Hepatocyte (in vitro differentiated cells): ENCODE measurements around the gene HS3ST5. TPM values are rescaled to one million over a fixed set of nuclear protein-coding genes. Genes with fewer than 3 reads are reported as not detected.

Experiments used
- DNase-seq: peaks from one replicate; pipeline ENCODE4 v3.0.0-alpha.2; 2016; ENCODE audit warnings: low spot score
- H2AFZ ChIP-seq: fragments of 200-600 bp; sonication (generic); 2 replicates; pipeline ENCODE4 v1.6.0; 2016; ENCODE audit warnings: antibody characterized with exemption, mild to moderate bottlenecking
- H3K27ac ChIP-seq: fragments of 200-600 bp; sonication (generic); 2 replicates; pipeline ENCODE4 v1.5.1; 2016; ENCODE audit warnings: mild to moderate bottlenecking
- H3K27me3 ChIP-seq: fragments of 200-600 bp; sonication (generic); 2 replicates; pipeline ENCODE4 v1.6.1; 2016
- H3K36me3 ChIP-seq: fragments of 200-600 bp; sonication (generic); replicated peaks from 2 replicates; pipeline ENCODE4 v1.5.1; 2016; ENCODE audit warnings: low read depth; ENCODE audit not compliant: insufficient read depth
- H3K4me1 ChIP-seq: fragments of 200-600 bp; sonication (generic); 2 replicates; pipeline ENCODE4 v1.5.1; 2016; ENCODE audit warnings: mild to moderate bottlenecking, moderate library complexity; ENCODE audit not compliant: insufficient read depth
- H3K4me2 ChIP-seq: fragments of 200-600 bp; sonication (generic); 2 replicates; pipeline ENCODE4 v1.6.0; 2016
- H3K4me3 ChIP-seq: fragments of 200-600 bp; sonication (generic); 2 replicates; pipeline ENCODE4 v1.5.1; 2016; ENCODE audit warnings: mild to moderate bottlenecking
- H3K79me2 ChIP-seq: fragments of 200-600 bp; sonication (generic); 2 replicates; pipeline ENCODE4 v1.6.0; 2017; ENCODE audit warnings: mild to moderate bottlenecking
- H3K9me2 ChIP-seq: fragments of 200-600 bp; sonication (generic); replicated peaks from 2 replicates; pipeline ENCODE4 v1.6.0; 2017; ENCODE audit warnings: mild to moderate bottlenecking; ENCODE audit not compliant: insufficient read depth
- H3K9me3 ChIP-seq: fragments of 200-600 bp; sonication (generic); 2 replicates; pipeline ENCODE4 v1.5.1; 2016; ENCODE audit warnings: low read depth, mild to moderate bottlenecking
- H4K20me1 ChIP-seq: fragments of 200-600 bp; sonication (generic); 2 replicates; pipeline ENCODE4 v1.6.0; 2016; ENCODE audit warnings: mild to moderate bottlenecking; ENCODE audit not compliant: insufficient read depth, poor library complexity, severe bottlenecking
- EZH2 ChIP-seq: fragments of 200-600 bp; sonication (generic); IDR thresholded peaks from 2 replicates; pipeline ENCODE4 v1.6.1; 2016; ENCODE audit warnings: antibody characterized with exemption, mild to moderate bottlenecking, borderline replicate concordance
- EZH2phosphoT487 ChIP-seq: fragments of 200-600 bp; sonication (generic); IDR thresholded peaks from one replicate; pipeline ENCODE4 v1.6.1; 2018; ENCODE audit warnings: antibody characterized with exemption, mild to moderate bottlenecking, low read depth, moderate library complexity; ENCODE audit not compliant: unreplicated experiment, severe bottlenecking
- WGBS: methylation state at CpG from one replicate; pipeline ENCODE4 v1.1.6; 2016; ENCODE audit warnings: low lambda C conversion rate; ENCODE audit errors: missing lambda C conversion rate; 5-methylcytosine and 5-hydroxymethylcytosine counted together
- polyA plus RNA-seq: library from polyadenylated mRNA; unstranded; fragments of >200 nt; fragmentation: Nextera tagmentation; extraction: Ambion mirVana; gene quantifications from 2 replicates; pipeline ENCODE4 v1.2.1, GENCODE V29; 2016
- total RNA-seq: library from RNA; depleted of rRNA; stranded (reverse); fragments of >200 nt; gene quantifications from 2 replicates; pipeline ENCODE4 v1.2.3, GENCODE V29; 2014
- TF ChIP-seq, protein P1 (sequence below): fragments of 200-600 bp; sonication (generic); IDR thresholded peaks from 2 replicates; pipeline ENCODE4 v1.5.1; 2016; ENCODE audit warnings: antibody characterized with exemption, mild to moderate bottlenecking; ENCODE audit not compliant: poor library complexity

Gene HS3ST5
- total and polyA plus RNA-seq, 2 experiments from 2014 or later: 0.73 to 1.4 TPM

DNA sequence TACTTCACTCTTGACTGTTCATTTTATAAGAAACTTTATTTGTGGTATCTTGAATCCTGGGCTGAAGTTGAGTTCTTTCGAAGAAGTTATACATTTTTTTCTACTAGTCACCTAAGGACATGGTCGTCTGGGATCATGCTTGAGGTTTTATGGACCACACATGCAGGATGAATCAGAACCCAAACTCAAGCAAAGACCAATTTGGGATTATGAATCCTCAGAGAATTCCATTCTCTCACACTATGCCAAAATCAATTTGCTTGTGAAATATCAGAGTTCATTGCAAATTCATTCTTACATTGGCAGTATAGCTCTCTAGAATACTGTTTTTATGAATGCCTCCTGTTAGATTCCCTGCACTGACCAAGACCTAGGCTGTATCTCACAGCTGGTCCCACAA lies 257.6 kb downstream of the HS3ST5 start:
- Histone ChIP-seq H3K79me2 (no peaks in the 10 kb centered on the region), H2AFZ (no peak overlapping the region), H3K27ac (no peak overlapping the region), H3K27me3 (no peaks in the 10 kb centered on the region), H3K9me3 (no peaks in the 10 kb centered on the region), H3K4me2 (no peak overlapping the region), H3K36me3 (no peaks in the 10 kb centered on the region), H3K4me3 (no peak overlapping the region), H3K9me2 (no peaks in the 10 kb centered on the region), H3K4me1 (no peaks in the 10 kb centered on the region), H4K20me1 (no peaks in the 10 kb centered on the region)
- 76% methylated on average over 2 of the region's 2 CpGs for WGBS
- DNase-seq: no peak
- no peak for TF ChIP-seq EZH2
- TF ChIP-seq, protein P1, sequence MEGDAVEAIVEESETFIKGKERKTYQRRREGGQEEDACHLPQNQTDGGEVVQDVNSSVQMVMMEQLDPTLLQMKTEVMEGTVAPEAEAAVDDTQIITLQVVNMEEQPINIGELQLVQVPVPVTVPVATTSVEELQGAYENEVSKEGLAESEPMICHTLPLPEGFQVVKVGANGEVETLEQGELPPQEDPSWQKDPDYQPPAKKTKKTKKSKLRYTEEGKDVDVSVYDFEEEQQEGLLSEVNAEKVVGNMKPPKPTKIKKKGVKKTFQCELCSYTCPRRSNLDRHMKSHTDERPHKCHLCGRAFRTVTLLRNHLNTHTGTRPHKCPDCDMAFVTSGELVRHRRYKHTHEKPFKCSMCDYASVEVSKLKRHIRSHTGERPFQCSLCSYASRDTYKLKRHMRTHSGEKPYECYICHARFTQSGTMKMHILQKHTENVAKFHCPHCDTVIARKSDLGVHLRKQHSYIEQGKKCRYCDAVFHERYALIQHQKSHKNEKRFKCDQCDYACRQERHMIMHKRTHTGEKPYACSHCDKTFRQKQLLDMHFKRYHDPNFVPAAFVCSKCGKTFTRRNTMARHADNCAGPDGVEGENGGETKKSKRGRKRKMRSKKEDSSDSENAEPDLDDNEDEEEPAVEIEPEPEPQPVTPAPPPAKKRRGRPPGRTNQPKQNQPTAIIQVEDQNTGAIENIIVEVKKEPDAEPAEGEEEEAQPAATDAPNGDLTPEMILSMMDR: no peak
- TF ChIP-seq EZH2phosphoT487: no peak

DNA sequence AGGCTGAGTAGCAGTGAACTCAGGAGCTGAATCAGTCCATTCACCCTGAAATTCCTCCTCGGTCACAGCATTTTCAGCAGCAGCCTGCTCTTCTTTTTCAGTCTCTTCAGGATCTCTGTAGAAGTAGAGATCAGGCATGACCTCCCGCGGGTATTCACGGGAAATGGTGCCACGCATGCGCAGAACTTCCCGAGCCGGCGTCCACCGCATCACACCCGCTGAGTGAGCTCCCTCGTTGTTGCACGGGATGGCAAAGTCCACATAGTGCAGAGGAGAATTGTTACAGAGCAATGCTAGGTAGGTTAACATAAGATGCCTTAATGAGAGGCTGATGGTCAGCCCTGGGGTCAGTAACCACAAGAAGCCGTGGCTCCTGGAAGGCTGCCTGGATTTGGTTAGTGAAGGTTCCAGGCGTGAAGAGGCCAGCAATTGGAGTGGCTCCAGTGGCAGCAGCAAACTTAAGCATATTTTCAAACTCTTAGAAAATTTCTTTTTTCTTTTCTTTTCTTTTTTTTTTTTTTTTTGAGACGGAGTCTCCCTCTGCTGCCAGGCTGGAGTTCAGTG lies 258.4 kb downstream of the HS3ST5 start:
- H2AFZ ChIP-seq: no peak overlapping the region
- 91% methylated on average over 16 of the region's 16 CpGs for WGBS
- TF ChIP-seq, protein P1: no peak
- no peak for TF ChIP-seq EZH2
- no peaks in the 10 kb centered on the region for H3K9me3 ChIP-seq
- H3K27me3 ChIP-seq: no peaks in the 10 kb centered on the region
- H4K20me1 ChIP-seq: no peaks in the 10 kb centered on the region
- no peak overlapping the region for H3K4me3 ChIP-seq
- H3K4me2 ChIP-seq: no peak overlapping the region
- no peaks in the 10 kb centered on the region for H3K79me2 ChIP-seq
- H3K4me1 ChIP-seq: no peaks in the 10 kb centered on the region
- no peaks in the 10 kb centered on the region for H3K9me2 ChIP-seq
- no peak for DNase-seq
- no peak overlapping the region for H3K27ac ChIP-seq
- H3K36me3 ChIP-seq: no peaks in the 10 kb centered on the region

DNA sequence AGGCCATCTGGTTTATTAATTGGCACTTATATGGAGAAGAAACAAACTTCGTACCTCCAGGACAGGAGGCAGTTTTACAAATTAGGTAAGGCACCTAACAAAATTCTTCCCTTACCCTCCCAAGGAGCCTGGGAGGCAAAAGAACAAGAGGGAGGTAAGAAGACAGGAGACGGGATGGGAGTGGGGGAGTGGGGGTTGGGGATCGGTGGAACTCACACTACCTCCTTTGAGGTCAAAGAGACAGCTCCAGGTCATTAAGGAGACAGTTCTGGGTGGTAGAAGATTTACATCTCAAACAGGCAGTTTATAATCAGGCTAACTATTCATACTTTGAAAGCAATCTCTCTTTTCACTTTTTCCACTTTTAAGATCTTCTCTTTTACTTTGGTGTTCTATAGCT lies 259.6 kb downstream of the HS3ST5 start:
- H3K79me2 ChIP-seq: no peaks in the 10 kb centered on the region
- H3K27me3 ChIP-seq: no peaks in the 10 kb centered on the region
- no peaks in the 10 kb centered on the region for H3K9me2 ChIP-seq
- TF ChIP-seq EZH2 (no peak), EZH2phosphoT487 (no peak)
- TF ChIP-seq, protein P1: no peak
- H3K4me3 ChIP-seq: no peak overlapping the region
- no peaks in the 10 kb centered on the region for H3K9me3 ChIP-seq
- no peak overlapping the region for H3K27ac ChIP-seq
- no peaks in the 10 kb centered on the region for H3K4me1 ChIP-seq
- no peak overlapping the region for H2AFZ ChIP-seq
- H3K4me2 ChIP-seq: no peak overlapping the region
- H3K36me3 ChIP-seq: no peaks in the 10 kb centered on the region
- no peak for DNase-seq
- H4K20me1 ChIP-seq: no peaks in the 10 kb centered on the region
- 64% methylated on average over 3 of the region's 3 CpGs for WGBS

DNA sequence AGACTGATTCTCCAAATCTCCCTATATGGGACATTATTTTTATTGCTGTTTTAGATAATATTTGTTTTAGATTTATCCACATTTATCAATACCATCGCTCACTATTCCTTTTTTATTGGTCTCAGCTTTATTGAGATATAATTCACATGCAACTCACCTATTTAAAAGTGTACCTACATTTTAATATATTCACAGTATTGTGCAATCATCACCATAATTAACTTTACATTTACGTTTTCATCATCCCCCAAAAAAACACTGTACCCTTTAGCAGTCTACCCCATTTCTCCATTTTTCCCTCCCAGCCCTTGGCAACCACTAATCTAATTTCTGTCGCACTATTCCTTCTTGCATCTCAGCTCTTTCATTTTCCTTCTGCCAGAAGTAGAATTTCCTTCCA lies 261.1 kb downstream of the HS3ST5 start:
- WGBS: 88% methylated on average over 3 of the region's 3 CpGs
- H3K79me2 ChIP-seq: no peaks in the 10 kb centered on the region
- no peak overlapping the region for H3K4me3 ChIP-seq
- TF ChIP-seq, protein P1: no peak
- no peak for TF ChIP-seq EZH2
- no peak for TF ChIP-seq EZH2phosphoT487
- no peak overlapping the region for H3K27ac ChIP-seq
- H2AFZ ChIP-seq: no peak overlapping the region
- DNase-seq: no peak
- no peaks in the 10 kb centered on the region for H4K20me1 ChIP-seq
- no peak overlapping the region for H3K4me2 ChIP-seq
- no peaks in the 10 kb centered on the region for H3K9me3 ChIP-seq
- H3K36me3 ChIP-seq: no peaks in the 10 kb centered on the region
- no peaks in the 10 kb centered on the region for H3K9me2 ChIP-seq
- no peaks in the 10 kb centered on the region for H3K4me1 ChIP-seq
- no peaks in the 10 kb centered on the region for H3K27me3 ChIP-seq
